Immature natural killer cell (primary cell): ENCODE measurements around the gene SULF2. TPM values are rescaled to one million over a fixed set of nuclear protein-coding genes. Genes with fewer than 3 reads are reported as not detected.
"Not testable (repeated sequence)": the region's sequence is repeated elsewhere in the genome, so short reads cannot be mapped to it uniquely, and the experiment has no call there.

Source experiments
- DNase-seq, 3 donors: peaks; one replicate each; pipeline ENCODE4 v3.0.0; 2022; ENCODE audit warnings: mixed read lengths in 1 of 3
- H3K27ac Mint-ChIP-seq, 6 donors: one replicate each; pipeline ENCODE4 v1.8.0; 2020; ENCODE audit warnings: mixed read lengths in 6 of 6, mild to moderate bottlenecking in 5 of 6, inconsistent platforms in 4 of 6, moderate library complexity in 3 of 6
- H3K27me3 Mint-ChIP-seq, 3 donors: one replicate each; pipeline ENCODE4 v1.8.0; 2020 to 2021; ENCODE audit warnings: low read depth in 3 of 3, mild to moderate bottlenecking in 3 of 3, mixed read lengths in 3 of 3, moderate library complexity in 3 of 3, inconsistent platforms in 1 of 3
- H3K36me3 Mint-ChIP-seq, 3 donors: one replicate each; pipeline ENCODE4 v1.8.0; 2020; ENCODE audit warnings: mixed read lengths in 3 of 3, inconsistent platforms in 2 of 3, mild to moderate bottlenecking in 2 of 3
- H3K4me1 Mint-ChIP-seq, 2 donors: one replicate each; pipeline ENCODE4 v1.8.0; 2020; ENCODE audit warnings: inconsistent platforms in 2 of 2, mild to moderate bottlenecking in 2 of 2, mixed read lengths in 2 of 2, moderate library complexity in 1 of 2
- H3K4me3 Mint-ChIP-seq, 5 donors: one replicate each; pipeline ENCODE4 v1.8.0; 2020; ENCODE audit warnings: mild to moderate bottlenecking in 5 of 5, mixed read lengths in 5 of 5, inconsistent platforms in 3 of 5, moderate library complexity in 3 of 5
- H3K9me3 Mint-ChIP-seq, 6 donors: one replicate each; pipeline ENCODE4 v1.8.0; 2020; ENCODE audit warnings: mild to moderate bottlenecking in 6 of 6, mixed read lengths in 6 of 6, inconsistent platforms in 4 of 6, moderate library complexity in 3 of 6
- polyA plus RNA-seq, 3 donors: library from polyadenylated mRNA; unstranded; fragments of 300-500 nt; fragmentation: Illumina TruSeq; gene quantifications; one replicate each; pipeline ENCODE4 v1.2.3, GENCODE V29; 2021

Gene SULF2
- polyA plus RNA-seq, 3 donors from 2014 or later: 1.3 to 3.7 (median 3.0) TPM

DNA sequence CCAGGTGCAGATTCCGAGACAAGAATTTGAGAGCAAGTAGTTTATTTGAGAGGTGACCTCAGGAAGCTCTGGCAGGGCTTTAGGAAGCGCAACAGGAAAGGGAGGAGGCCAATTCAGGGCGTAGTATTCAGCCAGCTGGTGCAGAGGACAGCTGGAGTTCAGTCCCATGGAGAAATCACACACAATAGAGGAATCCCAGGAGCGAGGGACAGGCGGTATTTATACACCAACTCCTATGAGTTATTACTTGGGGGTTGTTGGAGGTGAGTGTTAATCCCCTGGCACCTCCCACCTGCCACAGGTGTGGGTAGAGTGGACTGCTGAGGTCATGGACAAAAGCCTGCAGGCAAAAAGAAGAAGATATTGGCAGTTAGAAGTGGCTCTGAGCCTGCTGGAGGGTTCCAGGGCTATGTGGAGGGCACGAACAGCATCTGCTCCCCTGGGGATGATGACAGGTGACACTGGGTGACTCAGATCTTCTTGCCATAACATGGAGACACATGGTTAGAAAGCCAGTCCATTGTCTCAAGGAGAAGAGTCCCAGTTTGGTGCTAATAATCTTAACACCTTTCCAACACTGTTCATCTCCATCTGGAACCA lies 13.9 kb upstream of the SULF2 start:
- H3K27ac Mint-ChIP-seq: no peak overlapping the region
- H3K4me1 Mint-ChIP-seq: no peaks in the 10 kb centered on the region
- H3K36me3 Mint-ChIP-seq: no peaks in the 10 kb centered on the region
- no peaks in the 10 kb centered on the region for H3K9me3 Mint-ChIP-seq
- H3K27me3 Mint-ChIP-seq: peaks cover 0 to 4% (median 2%) of the 10 kb centered on the region in 3 donors
- H3K4me3 Mint-ChIP-seq: no peak overlapping the region
- DNase-seq: no peak

DNA sequence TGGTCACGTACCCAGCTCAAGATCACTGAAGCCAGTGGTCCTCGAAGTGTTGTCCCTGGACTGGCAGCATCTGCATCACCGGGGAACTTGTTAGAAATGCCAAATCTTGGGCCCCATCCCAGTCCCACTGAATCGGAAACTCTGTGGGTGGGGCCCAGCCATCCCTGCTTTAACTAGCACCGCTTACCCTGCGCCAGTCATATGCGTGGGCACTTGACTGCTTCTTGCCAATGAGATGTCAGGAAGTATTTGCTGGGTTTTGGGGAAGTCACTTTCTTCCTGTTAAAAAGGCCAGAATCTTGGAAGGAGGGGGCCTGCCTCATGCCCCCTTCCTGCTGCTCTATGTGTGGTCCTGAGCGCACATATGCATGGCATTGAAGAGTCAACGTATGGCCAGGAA lies 11.7 kb upstream of the SULF2 start:
- H3K36me3 Mint-ChIP-seq: no peaks in the 10 kb centered on the region
- H3K27me3 Mint-ChIP-seq: peaks cover 0 to 2% (median 2%) of the 10 kb centered on the region in 3 donors
- no peaks in the 10 kb centered on the region for H3K9me3 Mint-ChIP-seq
- H3K27ac Mint-ChIP-seq: no peak overlapping the region
- no peak overlapping the region for H3K4me3 Mint-ChIP-seq
- DNase-seq: no peak
- H3K4me1 Mint-ChIP-seq: no peaks in the 10 kb centered on the region

- Mint-ChIP-seq H3K4me3 (no peak overlapping the region), H3K9me3 (no peaks in the 10 kb centered on the region), H3K36me3 (no peaks in the 10 kb centered on the region), H3K27me3 (peaks cover 0 to 6% (median 2%) of the 10 kb centered on the region in 3 donors), H3K4me1 (no peaks in the 10 kb centered on the region), H3K27ac (no peak overlapping the region)
- no peak for DNase-seq
Observed at GRCh38 chr20:47795214-47795907, 10.1 kb upstream of the SULF2 start.

DNA sequence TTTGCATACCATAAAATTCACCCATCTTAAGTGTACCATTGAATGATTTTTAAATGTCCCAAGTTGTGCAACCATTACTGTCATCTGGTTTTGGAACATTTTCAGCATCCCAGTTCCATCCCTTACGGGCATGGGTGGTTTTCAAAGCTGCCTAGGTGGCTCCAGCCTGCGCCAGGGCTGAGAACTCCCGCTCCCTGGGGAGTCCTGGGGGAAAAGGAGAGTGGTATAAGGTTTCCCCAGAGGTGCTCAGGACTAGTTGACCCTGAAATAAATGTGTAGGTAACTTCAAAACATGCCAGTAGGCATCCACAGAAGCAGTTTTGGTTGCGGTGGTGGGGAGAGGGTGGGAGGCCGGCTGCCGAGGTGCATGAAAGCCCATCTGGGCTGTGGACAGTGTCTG lies 9.0 kb upstream of the SULF2 start:
- H3K27ac Mint-ChIP-seq, H3K36me3 Mint-ChIP-seq, H3K4me3 Mint-ChIP-seq, H3K4me1 Mint-ChIP-seq, H3K27me3 Mint-ChIP-seq, DNase-seq, H3K9me3 Mint-ChIP-seq: not testable (repeated sequence)

- no peak for DNase-seq
- H3K27me3 Mint-ChIP-seq: peaks cover 3 to 8% (median 5%) of the 10 kb centered on the region in 3 donors
- no peaks in the 10 kb centered on the region for H3K4me1 Mint-ChIP-seq
- H3K27ac Mint-ChIP-seq: no peak overlapping the region
- no peaks in the 10 kb centered on the region for H3K36me3 Mint-ChIP-seq
- H3K4me3 Mint-ChIP-seq: no peak overlapping the region
- H3K9me3 Mint-ChIP-seq: no peaks in the 10 kb centered on the region
Observed at GRCh38 chr20:47792021-47792618, 6.8 kb upstream of the SULF2 start.

GRCh38 chr20:47791084-47791599 lies 5.9 kb upstream of the SULF2 start:
- Mint-ChIP-seq H3K27me3 (peaks cover 6 to 11% (median 9%) of the 10 kb centered on the region in 3 donors), H3K36me3 (no peaks in the 10 kb centered on the region), H3K9me3 (no peaks in the 10 kb centered on the region), H3K4me1 (peaks cover 0 to 4% of the 10 kb centered on the region in 2 donors), H3K27ac (no peak overlapping the region), H3K4me3 (no peak overlapping the region)
- DNase-seq: no peak

DNA sequence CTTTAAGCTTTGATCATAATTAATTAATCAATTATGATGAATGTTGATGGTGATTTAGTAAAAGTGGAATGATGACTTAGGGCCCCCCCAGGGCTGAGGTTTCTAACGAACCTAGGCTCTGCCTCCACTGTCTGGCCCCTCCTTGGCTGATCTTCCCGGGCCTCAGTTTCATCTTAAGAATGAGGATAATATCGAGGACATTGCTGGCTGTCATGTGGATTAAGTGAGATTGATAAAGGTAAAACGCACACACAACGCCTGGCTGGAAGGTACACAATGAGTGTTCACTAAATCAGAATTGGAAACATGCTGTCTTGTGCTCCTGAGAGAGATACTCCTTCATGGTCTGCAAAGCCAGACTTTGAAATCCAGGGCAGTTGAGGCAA lies 5.3 kb upstream of the SULF2 start:
- H3K9me3 Mint-ChIP-seq: no peaks in the 10 kb centered on the region
- H3K36me3 Mint-ChIP-seq: no peaks in the 10 kb centered on the region
- no peak for DNase-seq
- H3K4me1 Mint-ChIP-seq: peaks cover 0 to 5% of the 10 kb centered on the region in 2 donors
- no peak overlapping the region for H3K27ac Mint-ChIP-seq
- peaks cover 6 to 11% (median 9%) of the 10 kb centered on the region in 3 donors for H3K27me3 Mint-ChIP-seq
- no peak overlapping the region for H3K4me3 Mint-ChIP-seq

- Mint-ChIP-seq H3K4me1 (peaks cover 0 to 5% of the 10 kb centered on the region in 2 donors), H3K4me3 (no peak overlapping the region), H3K27me3 (peaks cover 6 to 11% (median 9%) of the 10 kb centered on the region in 3 donors), H3K27ac (no peak overlapping the region), H3K36me3 (no peaks in the 10 kb centered on the region), H3K9me3 (no peaks in the 10 kb centered on the region)
- no peak for DNase-seq
Observed at GRCh38 chr20:47789764-47790579, 4.7 kb upstream of the SULF2 start.

DNA sequence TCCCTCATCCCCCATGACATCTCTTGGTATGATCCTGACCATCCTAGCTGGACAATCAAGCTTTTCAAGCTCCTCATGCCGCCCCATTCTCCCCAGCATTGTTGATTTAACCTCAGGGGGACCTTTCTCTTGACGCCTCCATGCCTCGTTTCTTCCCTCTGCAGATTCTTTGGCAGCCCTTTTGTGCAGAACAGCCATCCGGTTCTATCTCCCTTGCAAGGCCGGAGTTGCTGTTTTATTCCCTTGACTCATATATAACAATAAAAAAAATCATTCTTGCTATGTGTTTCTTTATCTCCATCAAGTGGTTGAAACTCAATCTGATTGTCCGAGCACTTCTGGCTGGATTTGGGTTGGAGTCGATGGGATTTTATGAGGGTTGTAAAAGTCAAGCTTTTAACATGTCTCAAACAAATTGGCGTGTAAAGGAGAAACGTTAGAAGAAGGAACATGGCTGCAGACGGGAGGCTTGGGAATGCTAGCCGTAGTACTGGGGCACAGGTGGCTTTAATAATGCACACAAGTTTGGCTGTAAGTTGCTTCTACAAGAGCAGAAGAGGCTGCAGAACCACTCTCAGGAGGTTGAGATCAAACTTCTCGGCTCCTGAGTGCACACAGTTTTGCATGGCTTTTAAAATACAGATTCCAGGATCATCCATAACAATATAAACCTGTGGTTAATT lies 3.9 kb upstream of the SULF2 start:
- no peak overlapping the region for H3K4me3 Mint-ChIP-seq
- no peaks in the 10 kb centered on the region for H3K36me3 Mint-ChIP-seq
- H3K27ac Mint-ChIP-seq: no peak overlapping the region
- peaks cover 0 to 5% of the 10 kb centered on the region in 2 donors for H3K4me1 Mint-ChIP-seq
- no peaks in the 10 kb centered on the region for H3K9me3 Mint-ChIP-seq
- no peak for DNase-seq
- H3K27me3 Mint-ChIP-seq: peaks cover 9 to 15% (median 12%) of the 10 kb centered on the region in 3 donors

- Mint-ChIP-seq H3K4me3 (no peak overlapping the region), H3K4me1 (peaks cover 0 to 5% of the 10 kb centered on the region in 2 donors), H3K36me3 (no peaks in the 10 kb centered on the region), H3K27me3 (peaks cover 13 to 18% (median 17%) of the 10 kb centered on the region in 3 donors), H3K9me3 (no peaks in the 10 kb centered on the region), H3K27ac (no peak overlapping the region)
- no peak for DNase-seq
Observed at GRCh38 chr20:47788741-47789080, 3.4 kb upstream of the SULF2 start.

GRCh38 chr20:47786765-47787107 lies 1.5 kb upstream of the SULF2 start:
- no peak overlapping the region for H3K27ac Mint-ChIP-seq
- DNase-seq: no peak
- peaks cover 15 to 20% (median 18%) of the 10 kb centered on the region in 3 donors for H3K27me3 Mint-ChIP-seq
- H3K4me3 Mint-ChIP-seq: peak overlapping the region in 1 of 5 donors; percentile 27
- H3K4me1 Mint-ChIP-seq: peaks cover 0 to 5% of the 10 kb centered on the region in 2 donors
- H3K9me3 Mint-ChIP-seq: no peaks in the 10 kb centered on the region
- no peaks in the 10 kb centered on the region for H3K36me3 Mint-ChIP-seq

DNA sequence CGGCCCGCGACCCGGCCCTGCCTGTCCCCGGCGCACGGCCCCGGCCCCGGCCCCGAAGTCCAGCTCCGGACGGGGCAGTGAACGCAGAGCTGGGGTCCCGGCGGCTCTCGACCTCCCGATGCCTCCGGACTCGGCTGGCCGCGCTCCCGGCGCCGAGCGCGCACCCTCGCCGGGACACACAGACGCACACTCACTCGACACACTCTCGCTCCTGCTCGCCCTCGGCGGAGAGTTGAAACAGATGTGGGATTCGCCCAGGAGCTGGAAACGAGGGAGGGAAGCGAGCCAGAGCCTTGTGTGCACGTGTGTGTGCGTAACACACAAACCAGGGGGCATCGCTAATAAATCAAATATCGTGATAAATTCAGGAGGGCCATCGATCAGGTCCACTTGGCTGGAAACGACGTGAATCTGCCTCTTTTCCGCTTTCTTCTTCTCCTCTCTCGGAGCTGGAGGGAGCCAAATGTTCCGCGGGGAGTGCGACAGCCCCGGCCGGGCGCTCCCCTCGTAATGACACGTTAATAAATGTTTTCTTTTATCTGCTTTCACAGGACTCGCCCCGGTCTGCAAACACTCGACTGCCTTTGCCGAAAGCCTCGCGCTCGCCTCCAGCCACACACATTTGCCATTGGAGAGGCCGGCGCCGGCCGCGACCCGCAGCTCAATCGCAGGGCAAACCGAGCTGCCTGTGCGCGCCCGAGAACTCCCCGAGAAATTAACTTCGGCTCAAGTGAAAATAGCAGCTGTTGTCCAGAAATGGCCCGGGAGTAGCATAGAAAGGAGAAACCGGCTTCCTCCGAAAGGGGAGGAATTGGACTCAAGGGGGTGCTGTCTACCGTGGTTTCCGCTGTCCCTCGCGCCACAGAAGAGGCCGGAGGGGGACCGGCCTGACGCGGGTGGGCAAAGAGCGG lies 828 bp upstream of the SULF2 start:
- DNase-seq: no peak
- no peaks in the 10 kb centered on the region for H3K9me3 Mint-ChIP-seq
- H3K4me1 Mint-ChIP-seq: peaks cover 0 to 5% of the 10 kb centered on the region in 2 donors
- no peak overlapping the region for H3K27ac Mint-ChIP-seq
- H3K36me3 Mint-ChIP-seq: no peaks in the 10 kb centered on the region
- peak overlapping the region in 3 of 5 donors; percentile 21 to 50 (median 30) for H3K4me3 Mint-ChIP-seq
- peaks cover 12 to 20% (median 18%) of the 10 kb centered on the region in 3 donors for H3K27me3 Mint-ChIP-seq
